ENCODE data around the gene LCN15. TPM values are rescaled to one million over a fixed set of nuclear protein-coding genes. Genes with fewer than 3 reads are reported as not detected.
A peak's percentile ranks its signal among the peaks of the same experiment; 100 is the strongest.

The LCN15 gene
- total and polyA plus RNA-seq, 2 of the 13 experiments (the other 11 are each of a cell fraction or from before 2014, with no cell fraction given): 1.3 to 53.7 TPM

- peak; percentile 37; the same call in 1 of the 2 replicates for TF ChIP-seq AHDC1 (CRISPR knock-in tag; IDR thresholded peaks at IDR 0.05; ENCODE audit: borderline replicate concordance)
- TF ChIP-seq CREB1 (IDR thresholded peaks at IDR 0.05): no peak
- no peak for TF ChIP-seq CREB1 (CRISPR knock-in tag; IDR thresholded peaks at IDR 0.05)
- TF ChIP-seq RBM39 (IDR thresholded peaks at IDR 0.05; ENCODE audit: low read depth, low read length, poor library complexity, severe bottlenecking): peak; percentile 72
- no peak for TF ChIP-seq ASH2L (IDR thresholded peaks at IDR 0.05; ENCODE audit: insufficient read length, low read depth, low read length)
- TF ChIP-seq SIN3A (IDR thresholded peaks at IDR 0.05; ENCODE audit: borderline replicate concordance, low read depth, low read length): peak; percentile 48; the same call in 1 of the 2 replicates
- TF ChIP-seq DPF2 (CRISPR knock-in tag; IDR thresholded peaks at IDR 0.05; ENCODE audit: borderline replicate concordance, low read depth): no peak
- no peak for TF ChIP-seq ZNF256 (CRISPR knock-in tag; conservative IDR thresholded peaks at IDR 0.05)
- peak; percentile 71 for TF ChIP-seq AGO2 (optimal IDR thresholded peaks at IDR 0.05; ENCODE audit: low read depth, low read length)
- TF ChIP-seq ATF6 (CRISPR knock-in tag; conservative IDR thresholded peaks at IDR 0.05): no peak
- TF ChIP-seq NCOA5 (CRISPR knock-in tag; IDR thresholded peaks at IDR 0.05): no peak
- no peak for TF ChIP-seq ZSCAN9 (CRISPR knock-in tag; IDR thresholded peaks at IDR 0.05; ENCODE audit: borderline replicate concordance)
- no peak for TF ChIP-seq KAT7 (CRISPR knock-in tag; IDR thresholded peaks at IDR 0.05; ENCODE audit: borderline replicate concordance)
- TF ChIP-seq ZNF414 (CRISPR knock-in tag; IDR thresholded peaks at IDR 0.05): 0 out of 2 replicates have a peak, but pooled peaks have one; percentile 46
- TF ChIP-seq CC2D1A (CRISPR knock-in tag; IDR thresholded peaks at IDR 0.05): no peak
- TF ChIP-seq PLRG1 (conservative IDR thresholded peaks at IDR 0.05): no peak
- no peak for TF ChIP-seq ELK4 (CRISPR knock-in tag; IDR thresholded peaks at IDR 0.05; ENCODE audit: borderline replicate concordance)
Measured at GRCh38 chr9:136807281-136808074, 43.2 kb upstream of the LCN15 start, which contains the start of gene RABL6 (continued).
